Pons (tissue), 1 donor: ENCODE measurements around the gene TXNDC9.
"Not testable (repeated sequence)": the region's sequence is repeated elsewhere in the genome, so short reads cannot be mapped to it uniquely, and the experiment has no call there.

Experiments used
- DNase-seq: peaks from one replicate; pipeline ENCODE4 v3.0.0-alpha.2; 2016; ENCODE audit warnings: low spot score

TXNDC9 gene

GRCh38 chr2:99325384-99325783 is 10.7 kb downstream of the TXNDC9 start:
- no peak for DNase-seq

- not testable (repeated sequence) for DNase-seq
Observed at GRCh38 chr2:99317873-99318200, 18.3 kb downstream of the TXNDC9 start.

- no peak for DNase-seq
Observed at GRCh38 chr2:99317161-99317872, 18.8 kb downstream of the TXNDC9 start.

GRCh38 chr2:99301097-99301496 is 35.0 kb downstream of the TXNDC9 start, which contains the start of gene LYG1:
TSS of gene LYG1 (minus strand) at chr2:99301197. CDS start at chr2:99295670, 5,527 bp downstream.
- DNase-seq: not testable (repeated sequence)

GRCh38 chr2:99299580-99299979 is 36.6 kb downstream of the TXNDC9 start:
- DNase-seq: no peak

- no peak for DNase-seq
Observed at GRCh38 chr2:99297994-99298393, 38.1 kb downstream of the TXNDC9 start.

- no peak for DNase-seq
Observed at GRCh38 chr2:99285526-99285925, 50.6 kb downstream of the TXNDC9 start.

- no peak for DNase-seq
Observed at GRCh38 chr2:99279969-99280695, 56.0 kb downstream of the TXNDC9 start.

GRCh38 chr2:99278793-99279291 is 57.3 kb downstream of the TXNDC9 start:
- no peak for DNase-seq

GRCh38 chr2:99278195-99278765 is 57.9 kb downstream of the TXNDC9 start:
- not testable (repeated sequence) for DNase-seq

GRCh38 chr2:99275882-99276281 is 60.3 kb downstream of the TXNDC9 start:
- DNase-seq: no peak
